NCI-H526 treated with DMSO at 0.1 percent for 48 hours (cell line): ENCODE measurements around the gene MS4A18.

Source experiments
- DNase-seq: peaks from one replicate; lab custom pipeline; 2025; lab: John Stamatoyannopoulos, UW

MS4A18 gene

DNA sequence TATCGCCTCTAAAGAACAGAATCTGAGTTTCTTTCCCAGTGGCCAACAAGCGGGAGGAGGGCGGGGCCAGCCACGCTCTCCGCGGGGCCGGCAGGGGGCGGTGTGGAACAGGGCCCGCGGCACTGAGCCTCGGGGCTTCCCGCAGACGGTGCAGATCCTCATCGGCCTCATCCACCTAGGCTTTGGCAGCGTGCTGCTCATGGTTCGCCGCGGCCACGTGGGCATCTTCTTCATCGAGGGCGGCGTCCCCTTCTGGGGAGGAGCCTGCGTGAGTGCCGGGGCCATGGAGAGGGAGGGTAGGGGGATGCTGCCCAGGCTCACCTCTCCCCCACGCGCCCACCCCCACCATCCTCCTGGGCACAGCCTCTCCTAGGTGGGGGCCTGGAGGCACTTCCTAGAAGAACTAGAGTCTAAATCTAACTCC is 42.9 kb downstream of the MS4A18 start:
- no peak for DNase-seq

DNA sequence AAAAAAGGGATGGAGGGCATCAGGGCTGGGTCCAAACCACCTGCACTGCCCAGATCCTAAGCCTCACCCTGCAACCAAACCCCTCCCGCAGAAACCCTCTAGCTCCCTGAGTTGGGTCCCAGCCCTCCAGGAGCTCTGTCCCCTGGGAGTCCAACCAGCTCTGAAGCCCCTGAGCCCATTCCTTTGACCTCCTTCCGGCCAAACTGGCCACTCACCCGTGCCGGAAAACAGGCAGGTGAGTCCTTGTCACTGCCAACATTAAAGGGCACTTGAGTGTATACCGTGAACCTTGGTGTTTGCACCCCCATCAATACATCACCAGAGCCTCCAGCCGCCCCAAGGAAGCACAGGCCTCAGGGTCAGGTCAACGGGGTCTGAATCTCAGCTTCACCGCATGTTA is 43.7 kb downstream of the MS4A18 start:
- DNase-seq = no peak

DNA sequence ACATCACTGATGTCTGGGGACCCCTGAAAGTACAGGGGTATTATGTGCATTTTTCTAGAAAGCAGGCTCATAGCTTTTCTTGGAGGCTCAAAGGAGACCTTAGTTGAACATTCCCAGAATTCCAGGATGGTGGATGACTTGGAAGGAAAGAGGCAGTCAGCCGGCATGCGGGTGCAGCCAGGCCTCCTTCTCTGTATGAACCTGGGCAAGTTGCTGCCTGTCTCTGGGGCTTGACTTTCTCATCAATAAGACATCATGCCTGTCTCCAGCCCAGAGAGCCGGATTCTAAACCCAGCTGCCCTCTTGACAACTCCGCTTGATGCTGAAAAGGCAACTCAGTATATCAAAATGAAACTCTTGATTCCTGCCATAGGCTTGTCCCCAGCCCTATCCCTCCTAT is 44.8 kb downstream of the MS4A18 start:
- DNase-seq = no peak

DNA sequence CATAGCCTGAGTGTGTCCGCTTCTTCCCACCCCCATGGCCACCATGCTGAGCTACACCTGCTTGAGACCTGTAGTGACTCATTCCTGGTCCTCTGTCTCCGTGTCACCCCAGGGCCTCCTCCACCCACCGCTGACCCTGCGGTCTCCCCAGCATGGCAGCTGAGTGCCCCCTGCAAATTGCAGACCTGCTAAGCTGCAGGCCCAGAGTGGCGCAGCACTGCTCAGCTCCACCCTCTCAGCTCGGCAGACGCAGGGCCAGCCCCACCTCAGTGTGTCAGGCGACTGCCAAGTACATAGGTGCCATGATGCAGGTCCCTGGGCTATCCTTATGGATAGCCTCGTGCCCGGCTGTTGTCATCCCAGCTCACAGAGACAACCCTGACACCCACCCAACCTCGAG is 45.3 kb downstream of the MS4A18 start:
- DNase-seq = no peak

DNA sequence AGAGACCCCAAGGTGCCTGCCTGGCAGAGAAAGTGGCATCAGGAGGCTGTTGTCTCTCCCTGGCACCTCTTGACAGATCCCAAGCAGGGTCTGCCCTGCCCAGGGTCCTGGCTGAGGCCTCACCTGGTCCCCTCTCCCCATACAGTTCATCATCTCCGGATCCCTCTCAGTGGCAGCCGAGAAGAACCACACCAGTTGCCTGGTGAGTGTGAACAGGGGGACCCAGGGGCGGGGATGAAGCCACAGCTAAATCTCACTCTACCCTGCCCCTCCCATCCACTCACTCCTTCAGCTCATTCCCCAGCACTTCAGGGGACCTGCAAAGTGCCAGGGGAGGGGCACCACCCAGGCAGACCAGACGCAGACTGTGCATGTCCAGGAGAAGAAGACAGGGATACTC is 46.6 kb downstream of the MS4A18 start:
- DNase-seq = no peak

DNA sequence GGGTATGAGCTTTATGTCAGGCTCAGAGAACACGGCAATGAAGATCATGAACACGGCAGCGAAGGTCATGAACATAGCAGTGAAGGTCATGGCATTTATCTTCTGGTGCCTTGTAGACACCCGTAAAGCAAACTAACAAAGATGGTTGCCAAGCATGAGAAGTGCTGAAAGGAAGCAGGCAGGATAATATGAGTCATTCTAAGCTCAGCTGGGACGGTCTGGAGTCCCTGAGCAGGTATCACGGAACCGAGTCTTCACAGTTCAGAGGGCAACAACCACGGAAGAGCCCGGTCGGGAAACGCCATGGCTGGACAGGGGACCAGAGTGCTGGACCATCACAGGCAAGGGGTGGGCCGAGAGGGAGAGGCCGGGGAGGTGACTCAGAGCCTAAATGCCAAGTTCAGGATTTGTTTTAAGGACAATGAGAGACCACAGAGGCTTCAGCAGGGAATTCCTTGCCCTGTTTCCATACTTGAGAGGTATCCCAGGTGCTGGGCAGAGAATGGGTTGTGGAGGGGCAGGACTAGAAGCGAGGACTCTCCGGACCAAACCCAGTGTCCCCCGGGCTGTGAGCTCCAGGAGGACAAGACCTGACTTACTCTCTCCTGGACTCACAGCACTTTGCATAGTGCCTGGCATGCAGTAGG is 47.5 kb downstream of the MS4A18 start:
- no peak for DNase-seq

DNA sequence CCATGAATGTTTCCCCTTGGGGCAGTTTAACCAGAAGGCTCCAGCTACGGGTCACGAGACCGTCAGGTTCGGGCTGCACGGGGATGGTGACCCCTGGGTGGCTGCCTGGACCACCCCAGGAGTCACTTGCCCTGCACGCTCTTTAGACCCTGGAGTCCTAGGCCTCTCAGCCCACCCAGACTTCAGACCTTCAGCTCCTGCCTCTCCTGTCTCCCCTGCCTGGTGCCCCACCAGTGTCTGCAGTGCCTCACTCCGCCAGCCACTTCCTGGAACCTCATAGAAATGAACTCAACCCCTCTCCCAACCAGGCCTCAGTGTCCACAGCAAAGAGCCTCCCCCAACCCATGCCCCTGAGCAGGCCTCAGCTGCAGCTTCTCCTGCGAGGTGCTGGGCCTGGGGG is 48.1 kb downstream of the MS4A18 start:
- no peak for DNase-seq

DNA sequence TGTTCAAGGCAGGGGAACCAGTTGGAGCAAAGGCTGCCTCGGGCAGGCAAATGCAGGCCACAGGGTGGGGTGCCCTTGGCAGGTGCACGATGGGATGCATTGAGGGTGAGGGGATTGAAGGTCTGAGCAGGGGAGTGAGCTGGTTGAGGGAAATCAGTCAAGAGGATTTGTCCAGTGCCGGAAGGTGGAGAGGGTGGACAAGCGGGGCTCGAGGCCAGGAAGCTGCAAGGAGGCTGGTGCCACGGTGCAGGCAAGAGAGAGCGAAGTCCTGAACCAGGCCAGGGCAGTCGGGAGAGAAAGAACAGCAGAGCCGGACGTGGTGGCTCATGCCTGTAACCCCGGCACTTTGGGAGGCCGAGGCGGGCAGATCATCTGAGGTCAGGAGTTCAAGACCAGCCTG is 50.2 kb downstream of the MS4A18 start:
- DNase-seq = no peak

DNA sequence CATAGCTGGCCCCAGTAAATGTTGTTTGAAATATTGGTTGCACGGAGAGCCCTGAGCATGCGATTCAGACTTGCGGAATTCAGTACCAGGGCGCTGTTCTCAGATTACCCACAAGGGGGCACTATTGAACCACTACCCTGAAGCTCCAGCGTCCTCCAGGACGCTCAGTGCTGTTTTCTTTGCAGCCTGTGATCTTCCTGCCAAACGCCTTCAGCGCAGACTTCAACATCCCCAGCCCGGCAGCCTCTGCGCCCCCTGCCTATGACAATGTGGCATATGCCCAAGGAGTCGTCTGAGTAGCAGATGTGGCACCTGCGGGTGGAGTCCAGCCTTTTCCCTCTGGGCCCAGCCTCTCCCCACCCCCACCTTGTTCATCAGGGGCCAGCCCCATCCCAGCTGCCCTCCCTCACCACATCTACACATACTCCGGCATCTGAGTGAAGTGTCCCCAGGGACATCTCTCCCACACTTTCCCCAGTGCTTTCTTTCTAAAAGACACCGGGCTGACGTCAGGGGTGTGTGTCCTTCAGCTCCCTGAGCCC is 51.0 kb downstream of the MS4A18 start:
- peak; percentile 90 for DNase-seq

DNA sequence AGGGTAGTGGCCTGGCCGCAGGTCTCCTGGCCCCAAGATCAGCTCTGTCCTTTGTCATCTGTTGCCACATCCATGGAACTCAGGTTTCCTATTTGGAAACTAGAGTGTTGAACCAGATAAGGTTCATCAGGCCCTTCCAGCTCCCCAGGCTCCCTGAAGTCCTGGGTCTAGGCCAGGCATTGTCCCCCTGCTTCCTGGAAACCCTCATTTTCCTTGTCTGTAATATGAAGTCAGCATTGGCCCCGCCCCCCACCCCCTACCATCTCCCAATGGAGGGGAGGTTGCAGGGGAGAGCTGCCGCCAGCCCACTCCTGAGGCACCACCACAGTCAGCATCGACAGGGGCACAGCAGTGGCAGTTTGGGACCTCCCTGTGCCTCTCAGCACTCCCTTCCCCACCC is 51.6 kb downstream of the MS4A18 start:
- no peak for DNase-seq

DNA sequence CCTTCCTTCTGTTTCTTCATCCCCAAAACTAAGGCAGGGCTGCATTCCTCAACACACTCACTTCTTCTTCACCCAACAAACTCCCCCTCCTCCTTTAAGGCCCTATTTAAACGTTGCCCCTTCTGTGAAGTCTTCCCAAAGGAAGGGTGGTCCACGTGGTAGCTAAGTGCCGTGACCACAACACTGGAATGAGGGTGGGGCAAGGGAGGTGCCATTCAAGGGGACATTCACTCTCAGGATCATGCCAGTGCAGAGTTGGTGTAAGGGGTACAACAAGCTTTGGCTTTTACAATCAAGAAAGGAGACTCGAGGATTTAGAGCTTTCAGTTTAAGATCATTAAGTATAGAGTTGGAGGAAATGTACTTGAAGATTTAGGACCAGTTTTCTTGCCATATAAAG is 52.6 kb downstream of the MS4A18 start:
- no peak for DNase-seq

DNA sequence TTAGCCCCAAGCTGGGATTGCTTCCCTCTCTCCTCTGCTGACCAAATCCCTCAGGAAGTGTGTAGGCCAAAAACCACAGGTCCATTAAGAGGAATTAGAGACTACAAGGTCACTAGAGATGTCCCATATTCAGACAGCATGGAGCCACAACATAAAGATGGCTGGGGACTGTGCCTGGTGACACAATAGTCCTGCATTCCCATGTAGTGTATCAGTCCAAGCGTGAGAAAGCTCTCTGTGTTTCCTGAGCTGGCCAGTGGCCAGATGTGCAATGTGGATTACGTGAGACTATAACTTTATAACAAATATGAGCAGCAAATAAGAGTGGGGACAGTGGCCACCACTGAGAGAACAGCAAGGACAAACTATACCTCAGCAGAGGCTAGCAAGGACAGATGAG is 53.1 kb downstream of the MS4A18 start:
- DNase-seq = no peak

DNA sequence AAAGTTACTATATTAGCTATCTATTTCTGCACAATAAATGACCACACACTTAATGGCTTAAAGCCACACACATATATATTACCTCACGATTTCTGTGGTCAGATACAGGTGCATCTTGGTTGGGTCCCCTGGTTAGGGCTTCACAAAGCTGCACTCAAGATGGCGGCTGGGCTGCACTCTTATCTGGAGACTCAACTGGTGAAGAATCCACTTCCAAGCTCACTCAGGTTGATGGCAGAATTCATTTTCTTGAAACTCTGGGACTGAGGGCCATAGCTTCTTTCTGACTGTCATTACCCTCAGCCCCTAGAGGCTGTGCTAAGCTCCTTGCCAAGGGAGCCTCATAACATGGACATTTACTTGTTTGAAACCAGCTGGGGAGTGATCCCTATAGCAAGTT is 55.5 kb downstream of the MS4A18 start:
- no peak for DNase-seq

DNA sequence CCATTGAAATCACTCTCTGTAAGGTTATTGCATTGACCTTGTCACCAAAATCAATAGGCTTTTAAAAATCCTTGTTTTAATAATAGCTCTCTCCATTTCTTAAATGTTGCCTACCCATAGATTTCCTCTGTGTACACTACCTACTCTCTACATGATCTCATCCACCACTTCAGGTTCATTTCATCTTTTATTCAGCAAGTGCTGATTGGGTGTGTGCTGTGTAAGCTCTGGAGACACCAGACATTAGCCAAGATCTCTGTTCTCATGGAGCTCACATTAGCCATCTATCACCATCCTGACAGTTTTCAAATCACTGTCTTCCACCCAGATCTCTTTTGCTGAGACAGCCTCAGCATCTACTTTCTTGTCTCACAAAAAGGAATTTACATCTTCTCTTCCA is 56.3 kb downstream of the MS4A18 start:
- no peak for DNase-seq

DNA sequence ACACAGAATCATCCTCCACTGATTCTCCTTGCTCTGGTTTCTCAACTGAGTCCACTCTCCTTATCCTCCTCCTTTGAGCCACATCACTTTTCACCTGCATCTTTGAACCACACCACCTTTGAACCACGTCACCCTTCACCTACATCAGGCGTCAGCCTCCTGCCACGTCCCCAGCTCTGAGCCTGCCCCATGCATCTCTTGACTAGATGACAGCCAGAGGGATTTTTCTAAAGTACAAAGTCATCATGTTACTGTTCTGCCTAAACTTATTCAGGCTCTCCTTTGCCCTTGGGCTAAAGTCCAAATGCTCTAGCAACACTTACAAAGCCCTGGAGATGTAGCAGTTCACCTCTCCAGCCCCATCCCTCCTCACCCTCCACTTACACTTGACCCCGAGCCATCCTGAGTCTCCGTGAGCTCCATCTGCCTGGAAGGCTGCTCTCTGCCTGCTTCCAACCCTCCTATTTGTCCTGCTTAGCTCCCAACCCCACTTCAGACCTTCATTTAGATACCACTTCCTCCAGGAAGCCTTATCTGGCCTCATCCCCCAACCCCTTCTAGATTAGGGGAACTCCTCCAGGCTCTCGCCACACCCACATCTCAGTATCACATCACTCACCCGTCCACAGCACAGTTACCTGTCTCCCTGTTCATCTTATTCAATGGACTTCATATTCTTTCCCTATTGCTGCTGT is 56.9 kb downstream of the MS4A18 start:
- no peak for DNase-seq

DNA sequence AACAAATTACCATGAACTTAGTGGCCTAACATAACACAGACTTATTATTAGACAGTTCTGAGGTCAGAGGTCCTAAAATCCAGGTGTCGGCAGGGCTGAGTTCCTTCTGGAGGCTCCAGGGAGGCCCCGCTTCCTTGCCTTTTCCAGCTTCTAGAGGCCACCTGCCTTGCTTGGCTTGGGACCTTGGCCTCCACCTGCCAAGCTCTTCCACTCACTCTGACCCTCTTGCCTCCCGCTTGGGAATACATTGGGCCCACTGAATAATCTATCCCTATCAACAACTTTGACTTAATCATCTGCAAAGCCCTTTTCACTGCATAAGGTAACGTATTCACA is 57.4 kb downstream of the MS4A18 start:
- DNase-seq = no peak

DNA sequence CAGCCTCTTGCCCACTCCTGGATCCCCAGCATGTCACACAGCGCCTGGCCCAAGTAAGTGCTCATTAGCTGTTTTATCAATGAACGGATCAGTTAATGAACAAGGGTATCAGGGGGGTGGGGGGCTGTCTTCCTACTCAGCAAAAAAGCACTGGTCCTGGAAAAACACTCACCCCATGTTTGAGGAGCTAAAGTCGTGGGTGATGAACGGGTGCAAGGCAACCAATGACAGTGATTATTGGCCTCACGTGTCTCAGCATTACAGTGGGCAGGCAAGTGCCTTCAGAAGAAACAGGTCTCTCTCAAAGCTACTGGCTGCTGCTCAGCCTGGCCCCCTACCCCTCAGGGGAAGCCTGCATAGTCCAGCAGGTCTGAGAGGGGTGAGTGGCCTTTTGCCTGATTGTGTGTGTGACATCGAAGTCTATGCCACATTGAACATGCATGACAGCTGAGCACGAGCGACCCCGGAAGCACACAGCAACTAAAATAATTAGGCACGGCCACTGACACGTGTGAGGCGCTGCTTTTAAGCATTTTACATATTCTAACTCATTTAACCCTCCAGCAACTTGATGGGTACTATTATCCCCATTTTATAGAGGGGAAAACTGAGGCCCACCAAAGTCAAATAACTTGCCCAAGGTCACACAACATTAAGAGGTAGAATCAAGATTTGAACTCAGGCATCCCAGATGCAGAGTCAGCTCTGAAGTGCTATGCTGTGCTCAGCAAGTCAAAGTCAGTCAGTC is 58.0 kb downstream of the MS4A18 start:
- DNase-seq = no peak

DNA sequence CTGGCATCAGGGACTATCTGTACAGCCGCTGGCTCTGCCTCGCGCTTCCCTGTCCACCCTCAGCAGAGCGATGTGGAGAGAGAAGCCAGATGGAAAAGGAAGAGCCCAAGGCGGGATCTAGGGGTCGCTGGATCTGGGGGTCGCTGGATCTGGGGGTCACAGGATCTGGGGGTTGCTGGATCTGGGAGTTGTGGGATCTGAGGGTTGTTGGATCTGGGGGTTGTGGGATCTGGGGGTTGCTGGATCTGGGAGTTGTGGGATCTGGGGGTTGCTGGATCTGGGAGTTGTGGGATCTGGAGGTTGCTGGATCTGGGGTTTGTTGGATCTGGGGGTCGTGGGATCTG is 58.6 kb downstream of the MS4A18 start:
- DNase-seq = no peak

DNA sequence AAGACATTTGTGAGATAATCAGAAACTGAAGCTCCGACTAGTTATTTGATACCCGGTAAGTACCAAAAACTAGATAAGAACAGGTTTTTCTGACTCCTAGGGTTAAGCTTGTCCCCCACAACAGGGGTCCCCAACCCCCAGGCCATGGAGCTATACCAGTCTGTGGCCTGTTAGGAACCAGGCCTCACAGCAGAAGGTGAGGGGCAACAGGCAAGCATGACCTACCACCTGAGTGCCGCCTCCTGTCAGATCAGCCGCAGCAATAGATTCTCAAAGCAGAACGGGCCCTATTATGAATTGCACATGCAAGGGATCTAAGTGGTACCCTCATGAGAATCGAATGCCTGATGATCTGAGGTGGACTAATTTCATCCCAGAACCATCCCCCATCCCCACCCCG is 59.4 kb downstream of the MS4A18 start:
- DNase-seq = no peak

DNA sequence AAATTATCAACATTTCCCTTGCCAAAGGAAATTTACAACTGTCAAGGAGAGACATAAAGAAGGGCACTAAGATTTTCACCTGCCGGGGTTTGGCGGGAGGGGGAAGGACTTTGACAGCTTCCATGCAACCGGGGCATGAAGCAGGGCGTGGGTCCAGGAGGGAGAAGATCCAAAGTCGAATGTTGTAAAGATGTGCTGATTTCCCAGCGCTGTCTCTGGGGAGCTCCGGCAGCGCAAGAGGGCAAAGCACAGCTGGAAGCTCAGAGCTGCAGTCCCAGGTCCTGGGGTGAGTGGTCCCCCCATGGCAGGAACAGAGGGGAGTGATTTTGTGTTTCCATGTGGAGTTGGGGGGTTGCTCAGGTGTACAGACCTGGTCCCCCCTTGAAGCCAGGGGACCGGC is 60.6 kb downstream of the MS4A18 start, which contains the start of gene MS4A10:
Gene MS4A10, plus strand, starts transcription at position 198 of the 400 bp plus-strand sequence. CDS start 5,003 bp downstream, outside the sequence.
- DNase-seq = no peak

DNA sequence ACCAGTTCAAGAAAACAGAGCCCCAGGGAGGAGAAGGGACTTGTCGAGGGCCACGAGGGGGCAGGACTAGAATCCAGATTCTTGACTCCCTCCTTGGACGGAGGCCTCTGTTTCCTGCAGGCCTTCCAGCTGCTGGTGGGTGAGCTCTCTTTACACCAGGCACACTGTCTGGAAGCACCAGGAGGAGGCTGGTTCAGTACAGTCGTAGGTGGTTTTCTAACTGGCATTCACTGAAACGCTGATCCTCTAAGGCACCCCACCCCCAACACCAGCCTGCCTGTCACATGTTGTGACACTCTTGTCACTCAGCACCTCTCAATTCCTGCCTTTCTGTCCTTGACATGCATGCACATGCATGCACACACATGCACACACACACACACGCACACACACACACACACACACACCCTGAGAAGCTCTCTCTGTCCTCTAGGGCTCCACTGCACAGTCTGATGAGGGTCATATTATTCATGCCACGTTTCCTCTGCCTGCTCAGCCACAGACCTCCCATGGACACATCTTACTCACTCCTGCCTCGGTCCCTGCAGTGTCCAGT is 61.4 kb downstream of the MS4A18 start:
- DNase-seq = no peak

DNA sequence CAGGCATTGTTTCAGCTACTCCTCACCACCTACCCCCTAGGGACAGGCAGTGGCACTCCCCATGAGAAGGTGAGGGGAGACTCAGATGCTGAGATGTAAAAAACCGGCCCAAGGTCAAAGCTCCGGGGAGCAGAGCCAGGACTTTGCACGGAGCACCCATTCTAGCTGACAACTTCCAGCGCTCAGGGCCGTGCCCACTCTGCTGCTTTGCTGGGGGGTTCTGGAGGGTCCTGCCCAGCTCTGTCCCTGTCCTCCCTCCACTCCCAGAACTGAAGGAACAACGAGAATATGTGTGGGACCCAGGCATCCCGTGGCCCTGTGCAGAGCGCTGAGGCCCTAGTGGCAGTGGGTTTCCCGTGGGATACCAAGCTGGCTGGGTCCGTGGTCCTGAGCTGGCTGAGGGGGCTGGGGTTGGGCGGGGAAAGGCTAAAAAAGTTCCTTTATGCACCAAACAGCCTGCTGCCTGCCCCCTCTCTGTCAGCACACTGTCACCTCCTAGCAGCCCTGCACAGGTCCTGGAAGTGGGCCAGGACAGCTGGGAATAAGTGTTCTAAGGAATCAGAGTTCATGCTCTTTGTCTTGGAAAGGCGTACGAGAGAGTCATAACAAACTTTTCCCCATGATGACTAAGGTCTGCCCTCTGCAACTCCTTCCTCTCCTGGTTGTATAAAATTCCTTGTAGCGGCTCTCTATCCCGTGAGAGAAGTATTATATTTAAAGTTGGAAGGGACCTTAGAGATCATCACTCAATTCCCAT is 62.5 kb downstream of the MS4A18 start:
- no peak for DNase-seq
